Suprapubic skin (tissue), 4 donors: ENCODE measurements around the gene TUBB. TPM values are rescaled to one million over a fixed set of nuclear protein-coding genes. Genes with fewer than 3 reads are reported as not detected.
A peak's percentile ranks its signal among the peaks of the same experiment; 100 is the strongest.

Experiments
- DNase-seq, 2 donors: peaks; one replicate each; pipeline ENCODE4 v3.0.0-alpha.2; 2019; ENCODE audit warnings: low spot score in 2 of 2
- H3K27ac ChIP-seq: fragments of 200-600 bp; sonication (generic); one replicate; pipeline ENCODE4 v1.5.1; 2019
- H3K27me3 ChIP-seq: fragments of 200-600 bp; sonication (generic); one replicate; pipeline ENCODE4 v1.5.1; 2019
- H3K36me3 ChIP-seq: fragments of 200-600 bp; sonication (generic); one replicate; pipeline ENCODE4 v1.5.1; 2019
- H3K4me1 ChIP-seq: fragments of 200-600 bp; sonication (generic); one replicate; pipeline ENCODE4 v1.5.1; 2019
- H3K4me3 ChIP-seq: fragments of 200-600 bp; sonication (generic); one replicate; pipeline ENCODE4 v1.5.1; 2019; ENCODE audit warnings: mild to moderate bottlenecking
- H3K9me3 ChIP-seq: fragments of 200-600 bp; sonication (generic); one replicate; pipeline ENCODE4 v1.5.1; 2019
- CTCF ChIP-seq, 2 donors: fragments of 200-600 bp in 1 of 2; fragments of 450-650 bp in 1 of 2; sonication (generic) in 1 of 2; IDR thresholded peaks; one replicate each; pipeline ENCODE4 v1.5.1; 2016 to 2019; ENCODE audit warnings: antibody characterized with exemption in 2 of 2, mild to moderate bottlenecking in 1 of 2, moderate library complexity in 1 of 2
- EP300 ChIP-seq: sonication (generic); formaldehyde crosslinking; IDR thresholded peaks from one replicate; pipeline ENCODE4 v1.6.1; 2017; ENCODE audit warnings: antibody characterized with exemption
- POLR2A ChIP-seq, 2 donors: fragments of 450-650 bp; IDR thresholded peaks; one replicate each; pipeline ENCODE4 v1.6.1; 2017; ENCODE audit warnings: antibody characterized with exemption in 2 of 2, mild to moderate bottlenecking in 2 of 2, moderate library complexity in 2 of 2
- POLR2AphosphoS5 ChIP-seq, 3 donors: sonication (generic); formaldehyde crosslinking; IDR thresholded peaks; one replicate each; pipeline ENCODE4 v1.6.1; 2017; ENCODE audit warnings: antibody characterized with exemption in 3 of 3
- WGBS: methylation state at CpG from one replicate; pipeline ENCODE4 v1.1.5; 2018; 5-methylcytosine and 5-hydroxymethylcytosine counted together
- total RNA-seq, 4 donors: library from RNA; depleted of rRNA; stranded (reverse); fragments of >200 nt; gene quantifications; one replicate each; pipeline ENCODE4 v1.1.0, GENCODE V29; 2016

The TUBB gene
- total RNA-seq, 4 donors from 2014 or later, result 166 to 348 (median 244) TPM

DNA sequence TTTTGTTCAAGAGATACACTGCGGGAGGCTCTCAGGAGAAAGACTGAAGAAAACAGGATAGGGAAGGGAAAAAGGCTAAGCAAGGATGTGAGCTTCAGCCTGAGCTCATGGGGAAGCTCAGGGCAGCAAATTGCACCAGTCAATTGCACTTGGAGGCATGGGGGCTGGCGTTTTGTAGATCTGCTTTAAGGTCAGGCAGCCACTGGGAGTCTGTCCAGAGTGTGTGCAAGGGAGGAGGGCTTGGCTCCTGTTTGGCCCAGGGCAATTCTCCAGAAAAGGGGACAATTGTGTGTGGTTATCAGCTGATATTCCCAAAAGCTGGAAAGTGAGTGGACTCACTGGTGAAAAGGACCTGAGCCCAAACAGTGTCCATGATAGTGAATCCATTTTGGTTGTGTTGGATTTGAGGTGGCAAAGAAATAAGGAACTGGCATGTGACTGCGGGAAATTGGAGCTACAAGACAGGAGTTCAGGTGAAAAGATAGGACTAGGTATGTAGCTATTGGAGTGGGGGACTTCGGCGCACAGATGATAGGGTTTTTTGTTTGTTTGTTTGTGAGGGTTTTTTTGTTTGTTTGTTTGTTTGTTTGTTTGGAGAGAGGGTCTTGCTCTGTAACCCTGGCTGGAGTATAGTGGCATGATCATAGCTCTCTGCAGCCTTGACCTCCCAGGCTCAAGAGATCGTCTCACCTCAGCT is 46.5 kb downstream of the TUBB start:
- DNase-seq, result no peak
- H3K27ac ChIP-seq, result no peak overlapping the region
- no peak overlapping the region for H3K4me3 ChIP-seq
- H3K36me3 ChIP-seq, result no peaks in the 10 kb centered on the region
- TF ChIP-seq POLR2A (IDR thresholded peaks at IDR 0.05), result no peak
- H3K4me1 ChIP-seq, result peaks cover 31% of the 10 kb centered on the region
- WGBS, result 86% methylated on average over 6 of the region's 6 CpGs
- no peaks in the 10 kb centered on the region for H3K27me3 ChIP-seq
- H3K9me3 ChIP-seq, result no peaks in the 10 kb centered on the region

- Histone ChIP-seq H3K9me3 (no peaks in the 10 kb centered on the region), H3K36me3 (no peaks in the 10 kb centered on the region), H3K27me3 (no peaks in the 10 kb centered on the region), H3K27ac (no peak overlapping the region), H3K4me3 (no peak overlapping the region), H3K4me1 (peaks cover 28% of the 10 kb centered on the region)
- 79% methylated on average over 9 of the region's 9 CpGs for WGBS
- TF ChIP-seq CTCF (IDR thresholded peaks at IDR 0.05) (no peak), POLR2A (IDR thresholded peaks at IDR 0.05) (no peak), POLR2AphosphoS5 (IDR thresholded peaks at IDR 0.05) (no peak), EP300 (no peak)
- DNase-seq, result no peak
These were observed 47.2 kb downstream of the TUBB start for GRCh38 chr6:30767158-30767943.

- no peak for DNase-seq
- peaks cover 28% of the 10 kb centered on the region for H3K4me1 ChIP-seq
- 94% methylated on average over 1 of the region's 1 CpG for WGBS
- H3K36me3 ChIP-seq, result no peaks in the 10 kb centered on the region
- H3K9me3 ChIP-seq, result no peaks in the 10 kb centered on the region
- H3K27me3 ChIP-seq, result no peaks in the 10 kb centered on the region
- H3K4me3 ChIP-seq, result no peak overlapping the region
- TF ChIP-seq POLR2AphosphoS5 (IDR thresholded peaks at IDR 0.05) (no peak), EP300 (no peak), POLR2A (IDR thresholded peaks at IDR 0.05) (no peak), CTCF (IDR thresholded peaks at IDR 0.05) (no peak)
- no peak overlapping the region for H3K27ac ChIP-seq
These were observed 47.8 kb downstream of the TUBB start for GRCh38 chr6:30767944-30768301.

DNA sequence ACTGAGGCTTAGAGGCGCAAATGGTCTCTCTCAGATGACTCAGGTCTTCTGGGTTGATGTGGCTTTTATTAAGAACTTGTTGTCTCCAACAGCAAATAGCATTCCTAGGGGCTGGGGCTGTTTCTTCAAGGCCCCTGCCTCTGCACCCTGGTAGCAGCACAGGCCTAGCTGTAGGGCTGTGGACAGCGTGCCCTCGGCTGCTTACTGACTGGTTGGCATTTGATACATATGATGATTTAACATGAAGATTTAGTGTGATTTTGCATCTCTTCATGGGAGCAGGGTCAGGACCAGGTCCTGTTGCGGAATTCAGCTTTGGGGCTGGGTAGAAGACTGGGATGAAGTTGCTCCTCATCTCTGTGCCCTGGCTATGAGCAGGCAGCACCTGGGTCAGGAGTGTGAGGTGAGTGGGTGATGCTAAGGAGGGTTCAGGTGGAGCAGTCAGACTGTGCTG is 48.5 kb downstream of the TUBB start:
- Histone ChIP-seq H3K27ac (no peak overlapping the region), H3K4me1 (peaks cover 24% of the 10 kb centered on the region)
- 92% methylated on average over 4 of the region's 4 CpGs for WGBS

DNA sequence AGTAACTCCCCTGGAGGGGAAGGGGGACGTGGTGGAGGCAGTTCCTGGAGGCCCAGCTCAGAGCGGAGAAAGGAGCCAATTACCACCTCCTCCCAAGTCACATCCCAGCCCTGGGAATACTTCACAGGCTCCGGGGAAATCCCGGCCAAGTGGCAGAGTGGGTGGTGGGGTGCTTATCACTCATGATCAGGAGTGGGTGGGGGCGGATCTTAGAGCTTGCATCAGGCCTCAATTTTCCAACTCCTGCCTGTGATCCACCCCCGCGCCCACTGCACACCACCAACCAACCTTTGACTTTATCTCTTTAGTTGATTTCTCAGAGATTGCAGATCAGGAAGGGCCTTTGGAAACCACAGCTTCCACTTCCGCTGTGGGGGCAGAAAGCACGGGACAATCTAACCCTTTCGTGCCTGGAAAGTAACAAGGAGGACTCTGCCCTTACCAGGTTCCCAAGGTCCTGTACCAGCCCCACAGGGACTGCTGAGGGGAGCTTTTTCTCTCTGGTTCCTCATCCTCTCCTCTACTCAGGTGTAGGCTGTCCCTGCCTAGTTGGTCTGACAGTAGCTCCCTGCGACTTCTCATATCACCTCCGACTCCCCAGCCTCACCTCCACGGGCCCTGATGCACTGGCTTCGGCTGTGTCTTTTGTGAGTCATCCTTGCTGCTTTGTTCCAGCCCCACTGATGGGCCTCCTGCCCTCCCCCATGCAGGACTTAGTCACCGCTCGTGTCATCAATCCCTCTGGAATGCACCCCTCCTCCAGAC is 49.1 kb downstream of the TUBB start:
- H3K4me3 ChIP-seq, result no peak overlapping the region
- WGBS, result 49% methylated on average over 16 of the region's 16 CpGs
- no peak for TF ChIP-seq POLR2A (IDR thresholded peaks at IDR 0.05)
- H3K27me3 ChIP-seq, result no peaks in the 10 kb centered on the region
- H3K36me3 ChIP-seq, result no peaks in the 10 kb centered on the region
- H3K9me3 ChIP-seq, result no peaks in the 10 kb centered on the region
- H3K27ac ChIP-seq, result peak overlapping the region; percentile 10
- H3K4me1 ChIP-seq, result peaks cover 18% of the 10 kb centered on the region
- no peak for DNase-seq

More for the DNA sequence above, 48.5 kb downstream of the TUBB start:
- TF ChIP-seq EP300 (no peak), POLR2A (IDR thresholded peaks at IDR 0.05) (no peak), CTCF (IDR thresholded peaks at IDR 0.05) (no peak), POLR2AphosphoS5 (IDR thresholded peaks at IDR 0.05) (no peak)
- Histone ChIP-seq H3K4me3 (no peak overlapping the region), H3K36me3 (no peaks in the 10 kb centered on the region), H3K9me3 (no peaks in the 10 kb centered on the region), H3K27me3 (no peaks in the 10 kb centered on the region)
- no peak for DNase-seq
